Skeletal muscle tissue (tissue), 4 donors: ENCODE measurements around the gene CST4. TPM values are rescaled to one million over a fixed set of nuclear protein-coding genes. Genes with fewer than 3 reads are reported as not detected.
"Not testable (repeated sequence)": the region's sequence is repeated elsewhere in the genome, so short reads cannot be mapped to it uniquely, and the experiment has no call there.

Source experiments
- H3K27ac ChIP-seq: one replicate; pipeline ENCODE4 v1.7.0; 2013; ENCODE audit warnings: mild to moderate bottlenecking, low read depth, low read length, inconsistent platforms
- H3K27me3 ChIP-seq, 3 donors: one replicate each; pipeline ENCODE4 v1.7.0; 2013; ENCODE audit warnings: low read length in 3 of 3; ENCODE audit not compliant: control insufficient read depth in 3 of 3, insufficient read depth in 3 of 3
- H3K36me3 ChIP-seq, 3 donors: one replicate each; pipeline ENCODE4 v1.7.0; 2013; ENCODE audit warnings: low read length in 3 of 3; ENCODE audit not compliant: control insufficient read depth in 3 of 3, insufficient read depth in 3 of 3
- H3K4me1 ChIP-seq, 3 donors: one replicate each; pipeline ENCODE4 v1.7.0; 2013; ENCODE audit warnings: low read length in 3 of 3, mild to moderate bottlenecking in 3 of 3; ENCODE audit not compliant: control insufficient read depth in 3 of 3, insufficient read depth in 3 of 3
- H3K4me3 ChIP-seq, 3 donors: one replicate each; pipeline ENCODE4 v1.7.0; 2013; ENCODE audit warnings: low read length in 3 of 3
- H3K9ac ChIP-seq, 3 donors: one replicate each; pipeline ENCODE4 v1.7.0; 2013; ENCODE audit warnings: low read length in 3 of 3, mild to moderate bottlenecking in 3 of 3, moderate library complexity in 2 of 3, low read depth in 1 of 3
- H3K9me3 ChIP-seq, 3 donors: one replicate each; pipeline ENCODE4 v1.7.0; 2013; ENCODE audit warnings: low read length in 3 of 3; ENCODE audit not compliant: control insufficient read depth in 3 of 3
- total RNA-seq: library from RNA; depleted of rRNA; stranded (reverse); fragments of >200 nt; gene quantifications from one replicate; pipeline ENCODE4 v1.2.3, GENCODE V29; 2014
- donor health status: Osteomylitis.

The CST4 gene
- total RNA-seq = not detected

DNA sequence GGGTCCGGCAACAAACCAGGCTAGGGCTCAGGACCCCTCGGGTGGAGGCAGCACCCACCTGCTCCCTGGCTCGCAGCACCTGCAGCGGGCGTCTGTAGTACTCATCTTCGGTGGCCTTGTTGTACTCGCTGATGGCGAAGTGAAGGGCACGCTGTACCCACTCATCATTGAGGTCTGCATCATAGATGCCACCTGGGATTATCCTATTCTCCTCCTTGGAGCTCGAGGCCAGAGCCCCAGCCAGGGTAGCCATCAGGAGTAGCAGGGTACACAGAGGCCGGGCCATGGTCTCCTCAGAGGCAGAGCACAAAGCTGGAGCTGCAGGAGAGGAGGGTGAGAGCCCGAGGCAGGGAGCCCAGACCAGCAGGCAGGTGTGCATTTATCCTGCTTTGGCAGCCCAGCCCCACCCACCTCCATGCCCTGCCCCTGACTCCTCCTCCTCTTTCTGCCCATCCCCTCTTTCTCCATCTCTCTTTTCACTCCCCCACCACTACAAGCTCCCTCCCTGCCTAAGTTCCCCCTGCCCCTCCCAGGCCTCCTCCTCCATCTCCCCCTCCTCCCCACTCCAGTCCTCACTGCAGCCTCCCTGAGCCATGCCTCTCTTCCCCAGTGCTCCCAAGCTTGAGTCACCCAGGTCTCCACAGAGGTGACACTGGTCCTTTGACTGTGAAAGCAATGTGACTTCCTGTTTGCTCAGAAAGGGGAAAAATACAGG, at the start of gene CST4:
CST4 (minus strand) TSS at position 355 of the 715 bp plus-strand sequence; CDS start at position 286, 69 bp downstream.
- not testable (repeated sequence) for H3K27ac ChIP-seq, H3K36me3 ChIP-seq, H3K9me3 ChIP-seq, H3K27me3 ChIP-seq, H3K4me3 ChIP-seq, H3K9ac ChIP-seq, H3K4me1 ChIP-seq

- not testable (repeated sequence) for H3K9ac ChIP-seq, H3K27me3 ChIP-seq
Measured at GRCh38 chr20:23735391-23735790, 46.6 kb upstream of the CST4 start.

GRCh38 chr20:23734949-23735348, 46.1 kb upstream of the CST4 start:
- H3K27ac ChIP-seq, H3K36me3 ChIP-seq: not testable (repeated sequence)

More at GRCh38 chr20:23735391-23735790, 46.6 kb upstream of the CST4 start:
- not testable (repeated sequence) for H3K27ac ChIP-seq, H3K4me3 ChIP-seq, H3K36me3 ChIP-seq, H3K9me3 ChIP-seq, H3K4me1 ChIP-seq

DNA sequence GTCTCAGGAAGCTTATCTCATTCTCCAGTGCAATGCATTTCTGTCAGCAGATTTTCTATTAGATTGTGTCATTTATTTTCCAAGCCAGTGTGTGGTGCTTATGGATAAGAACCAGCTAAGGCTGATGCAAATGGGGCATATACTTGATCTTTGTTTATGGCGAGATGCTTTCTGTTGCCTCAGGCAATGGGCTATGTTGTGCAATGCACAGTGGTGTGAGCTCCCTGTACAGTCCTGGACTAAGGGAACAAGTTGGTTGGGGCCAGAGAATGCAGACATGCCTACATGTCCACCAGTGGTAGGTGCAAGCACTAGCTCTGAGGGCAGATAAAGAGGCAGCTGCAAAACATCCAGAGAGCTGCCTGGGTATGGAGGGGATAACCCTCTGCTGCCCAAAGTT, 45.6 kb upstream of the CST4 start:
- H3K27ac ChIP-seq, H3K9me3 ChIP-seq, H3K9ac ChIP-seq, H3K27me3 ChIP-seq, H3K36me3 ChIP-seq, H3K4me1 ChIP-seq, H3K4me3 ChIP-seq: not testable (repeated sequence)

More at GRCh38 chr20:23734949-23735348, 46.1 kb upstream of the CST4 start:
- not testable (repeated sequence) for H3K27me3 ChIP-seq, H3K4me1 ChIP-seq, H3K9ac ChIP-seq, H3K9me3 ChIP-seq, H3K4me3 ChIP-seq

- no peak overlapping the region for H3K27ac ChIP-seq
- no peaks in the 10 kb centered on the region for H3K9me3 ChIP-seq
- no peak overlapping the region for H3K9ac ChIP-seq
- no peaks in the 10 kb centered on the region for H3K4me1 ChIP-seq
- H3K27me3 ChIP-seq = no peaks in the 10 kb centered on the region
- H3K4me3 ChIP-seq = no peak overlapping the region
- no peaks in the 10 kb centered on the region for H3K36me3 ChIP-seq
Measured at GRCh38 chr20:23727016-23727415, 38.2 kb upstream of the CST4 start.

- Histone ChIP-seq H3K27ac (no peak overlapping the region), H3K36me3 (no peaks in the 10 kb centered on the region), H3K27me3 (no peaks in the 10 kb centered on the region), H3K9me3 (no peaks in the 10 kb centered on the region), H3K4me3 (no peak overlapping the region), H3K9ac (no peak overlapping the region), H3K4me1 (no peaks in the 10 kb centered on the region)
Measured at GRCh38 chr20:23725102-23725501, 36.3 kb upstream of the CST4 start.

GRCh38 chr20:23723659-23724307, 34.9 kb upstream of the CST4 start:
- H3K36me3 ChIP-seq, H3K27ac ChIP-seq, H3K4me1 ChIP-seq, H3K4me3 ChIP-seq, H3K9me3 ChIP-seq, H3K9ac ChIP-seq, H3K27me3 ChIP-seq: not testable (repeated sequence)

DNA sequence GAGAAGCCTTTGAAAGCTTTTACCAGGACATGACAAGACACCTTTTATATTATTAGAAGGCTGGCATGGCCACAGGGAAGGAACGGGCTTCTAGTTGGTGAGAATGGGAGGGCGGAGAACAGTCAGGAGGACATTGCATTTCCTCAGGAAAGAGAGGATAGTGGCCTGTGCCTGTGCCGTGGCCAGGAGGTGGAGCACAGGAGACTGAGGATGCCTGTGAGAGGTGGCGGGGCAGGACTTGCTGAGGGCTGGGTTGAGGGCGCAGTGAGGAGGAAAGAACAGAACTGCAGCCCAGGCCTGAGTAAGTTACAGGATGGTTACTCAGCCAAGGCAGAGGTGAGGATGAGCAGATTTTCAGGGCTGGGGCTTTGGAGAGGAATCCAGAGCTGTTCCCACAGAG, 34.0 kb upstream of the CST4 start:
- not testable (repeated sequence) for H3K4me1 ChIP-seq, H3K4me3 ChIP-seq, H3K36me3 ChIP-seq, H3K9me3 ChIP-seq, H3K27ac ChIP-seq, H3K27me3 ChIP-seq, H3K9ac ChIP-seq

GRCh38 chr20:23721962-23722361, 33.1 kb upstream of the CST4 start:
- no peak overlapping the region for H3K4me3 ChIP-seq
- H3K4me1 ChIP-seq = no peaks in the 10 kb centered on the region
- no peaks in the 10 kb centered on the region for H3K9me3 ChIP-seq
- no peaks in the 10 kb centered on the region for H3K27me3 ChIP-seq
- no peaks in the 10 kb centered on the region for H3K36me3 ChIP-seq
- no peak overlapping the region for H3K9ac ChIP-seq
- no peak overlapping the region for H3K27ac ChIP-seq

GRCh38 chr20:23719351-23719750, 30.5 kb upstream of the CST4 start:
- not testable (repeated sequence) for H3K4me1 ChIP-seq, H3K36me3 ChIP-seq, H3K4me3 ChIP-seq

More at GRCh38 chr20:23719351-23719750, 30.5 kb upstream of the CST4 start:
- not testable (repeated sequence) for H3K9me3 ChIP-seq, H3K27ac ChIP-seq, H3K27me3 ChIP-seq, H3K9ac ChIP-seq
